ENCODE measurements around the gene CHST13.

DNA sequence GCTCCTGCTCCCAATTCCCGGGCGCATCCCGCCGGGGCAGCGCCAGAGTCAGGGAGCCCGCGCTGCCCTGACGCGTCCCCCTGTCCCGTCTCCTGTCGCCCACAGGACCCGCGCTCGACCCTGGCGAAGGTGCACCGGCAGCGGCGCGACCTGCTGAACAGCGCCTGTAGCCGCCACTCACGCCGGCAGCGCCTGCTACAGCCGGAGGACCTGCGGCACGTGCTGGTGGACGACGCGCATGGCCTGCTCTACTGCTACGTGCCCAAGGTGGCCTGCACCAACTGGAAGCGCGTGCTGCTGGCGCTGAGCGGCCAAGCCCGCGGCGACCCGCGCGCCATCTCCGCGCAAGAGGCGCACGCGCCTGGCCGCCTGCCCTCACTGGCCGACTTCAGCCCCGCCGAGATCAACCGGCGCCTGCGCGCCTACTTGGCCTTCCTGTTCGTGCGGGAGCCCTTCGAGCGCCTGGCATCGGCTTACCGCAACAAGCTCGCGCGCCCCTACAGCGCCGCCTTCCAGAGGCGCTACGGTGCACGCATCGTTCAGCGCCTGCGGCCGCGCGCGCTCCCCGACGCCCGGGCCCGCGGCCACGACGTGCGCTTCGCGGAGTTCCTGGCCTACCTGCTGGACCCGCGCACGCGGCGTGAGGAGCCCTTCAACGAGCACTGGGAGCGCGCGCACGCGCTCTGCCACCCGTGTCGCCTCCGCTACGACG, 17.8 kb downstream of the CHST13 start:
- TF ChIP-seq EP300 (IDR thresholded peaks at IDR 0.05) (no peak), POLR2A (IDR thresholded peaks at IDR 0.05; ENCODE audit: low read depth) (no peak), POLR2AphosphoS5 (IDR thresholded peaks at IDR 0.05) (no peak)
- TF ChIP-seq, protein P1, sequence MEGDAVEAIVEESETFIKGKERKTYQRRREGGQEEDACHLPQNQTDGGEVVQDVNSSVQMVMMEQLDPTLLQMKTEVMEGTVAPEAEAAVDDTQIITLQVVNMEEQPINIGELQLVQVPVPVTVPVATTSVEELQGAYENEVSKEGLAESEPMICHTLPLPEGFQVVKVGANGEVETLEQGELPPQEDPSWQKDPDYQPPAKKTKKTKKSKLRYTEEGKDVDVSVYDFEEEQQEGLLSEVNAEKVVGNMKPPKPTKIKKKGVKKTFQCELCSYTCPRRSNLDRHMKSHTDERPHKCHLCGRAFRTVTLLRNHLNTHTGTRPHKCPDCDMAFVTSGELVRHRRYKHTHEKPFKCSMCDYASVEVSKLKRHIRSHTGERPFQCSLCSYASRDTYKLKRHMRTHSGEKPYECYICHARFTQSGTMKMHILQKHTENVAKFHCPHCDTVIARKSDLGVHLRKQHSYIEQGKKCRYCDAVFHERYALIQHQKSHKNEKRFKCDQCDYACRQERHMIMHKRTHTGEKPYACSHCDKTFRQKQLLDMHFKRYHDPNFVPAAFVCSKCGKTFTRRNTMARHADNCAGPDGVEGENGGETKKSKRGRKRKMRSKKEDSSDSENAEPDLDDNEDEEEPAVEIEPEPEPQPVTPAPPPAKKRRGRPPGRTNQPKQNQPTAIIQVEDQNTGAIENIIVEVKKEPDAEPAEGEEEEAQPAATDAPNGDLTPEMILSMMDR (IDR thresholded peaks at IDR 0.05) = no peak
